HFFc6 (cell line): ENCODE results near the gene OTOGL. TPM values are rescaled to one million over a fixed set of nuclear protein-coding genes. Genes with fewer than 3 reads are reported as not detected.

Experiments
- DNase-seq: peaks from one replicate; pipeline ENCODE4 v3.0.0-alpha.2; 2018
- H3K27ac Mint-ChIP-seq: 2 replicates; pipeline ENCODE4 v1.8.0; 2020; ENCODE audit warnings: mild to moderate bottlenecking, mixed read lengths
- H3K27me3 Mint-ChIP-seq: 2 replicates; pipeline ENCODE4 v1.8.0; 2021; ENCODE audit warnings: mild to moderate bottlenecking, moderate library complexity, mixed read lengths; ENCODE audit not compliant: insufficient read depth
- H3K36me3 Mint-ChIP-seq: 2 replicates; pipeline ENCODE4 v1.8.0; 2021; ENCODE audit warnings: low read depth, mixed read lengths
- H3K4me1 Mint-ChIP-seq: 2 replicates; pipeline ENCODE4 v1.8.0; 2020; ENCODE audit warnings: low read depth, mixed read lengths
- H3K4me3 Mint-ChIP-seq: 2 replicates; pipeline ENCODE4 v1.8.0; 2020; ENCODE audit warnings: mild to moderate bottlenecking, moderate library complexity, mixed read lengths
- H3K9me3 Mint-ChIP-seq: 2 replicates; pipeline ENCODE4 v1.8.0; 2020; ENCODE audit warnings: mild to moderate bottlenecking, mixed read lengths
- CTCF ChIP-seq: fragments of 200-600 bp; sonication (generic); IDR thresholded peaks from 2 replicates; pipeline ENCODE4 v1.5.0; 2021; ENCODE audit warnings: antibody characterized with exemption, mild to moderate bottlenecking
- total RNA-seq, 6 experiments: library from RNA; stranded (reverse); fragmentation: NEBNext Ultra II Directional; extraction: Animal tissue kit (Norgen Biotek cat#: 25700); gene quantifications; 2 replicates in 1 of 6; 3 replicates in 5 of 6; pipeline ENCODE4 v1.2.3, GENCODE V29; 2021

The OTOGL gene
- total RNA-seq, 6 experiments from 2014 or later = 0.12 to 0.32 (median 0.20) TPM

DNA sequence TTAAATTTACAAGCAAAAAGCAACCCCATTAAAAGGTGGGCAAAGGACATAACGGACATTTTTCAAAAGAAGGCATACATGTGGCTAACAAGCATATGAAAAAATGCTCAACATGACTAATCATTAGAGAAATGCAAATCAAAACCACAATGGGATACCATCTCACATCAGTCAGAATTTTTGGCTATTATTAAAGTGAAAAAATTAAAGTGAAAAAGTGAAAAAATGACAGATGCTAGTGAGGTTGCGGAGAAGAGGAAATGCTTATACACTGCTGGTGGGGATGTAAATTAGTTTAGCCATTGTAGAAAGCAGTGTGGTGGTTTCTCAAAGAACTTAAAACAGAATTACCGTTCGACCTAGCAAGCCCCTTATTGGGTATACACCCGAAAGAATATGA lies 7.9 kb downstream of the OTOGL start:
- no peaks in the 10 kb centered on the region for H3K9me3 Mint-ChIP-seq
- no peak for TF ChIP-seq CTCF
- H3K4me3 Mint-ChIP-seq = no peak overlapping the region; the same call in 1 of the 2 replicates
- 0 out of 2 replicates have a peak, but pooled peaks cover 5% of the 10 kb centered on the region for H3K36me3 Mint-ChIP-seq
- H3K27me3 Mint-ChIP-seq = no peaks in the 10 kb centered on the region; the same call in none of the 2 replicates
- peaks cover 22% of the 10 kb centered on the region for H3K4me1 Mint-ChIP-seq
- H3K27ac Mint-ChIP-seq = peak overlapping the region; percentile 54; the same call in 1 of the 2 replicates
- DNase-seq = peak; percentile 56

DNA sequence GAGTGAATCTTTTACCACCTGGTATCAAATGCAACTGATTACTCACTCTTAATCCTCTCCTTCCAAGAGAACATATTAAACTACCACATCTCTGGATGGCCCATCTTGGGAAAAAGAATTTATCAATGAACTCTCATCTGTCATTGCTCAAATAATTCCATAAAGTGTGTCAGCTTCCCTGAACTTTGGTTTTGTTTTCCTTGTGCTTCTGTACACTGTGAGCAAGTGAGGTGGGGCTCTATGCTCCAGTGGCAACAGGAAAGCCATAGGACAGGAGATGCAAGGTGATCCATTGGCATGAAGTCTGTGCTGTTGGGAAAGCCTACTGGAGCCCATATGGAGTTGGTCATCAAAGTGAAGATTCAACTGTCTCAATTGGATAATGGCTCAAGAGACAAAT lies 17.4 kb downstream of the OTOGL start:
- Mint-ChIP-seq H3K9me3 (peaks cover 25% of the 10 kb centered on the region), H3K27ac (no peak overlapping the region), H3K4me3 (no peak overlapping the region), H3K27me3 (no peaks in the 10 kb centered on the region; the same call in 1 of the 2 replicates), H3K36me3 (peaks cover 26% of the 10 kb centered on the region), H3K4me1 (peaks cover 10% of the 10 kb centered on the region)
- DNase-seq = no peak
- no peak for TF ChIP-seq CTCF

DNA sequence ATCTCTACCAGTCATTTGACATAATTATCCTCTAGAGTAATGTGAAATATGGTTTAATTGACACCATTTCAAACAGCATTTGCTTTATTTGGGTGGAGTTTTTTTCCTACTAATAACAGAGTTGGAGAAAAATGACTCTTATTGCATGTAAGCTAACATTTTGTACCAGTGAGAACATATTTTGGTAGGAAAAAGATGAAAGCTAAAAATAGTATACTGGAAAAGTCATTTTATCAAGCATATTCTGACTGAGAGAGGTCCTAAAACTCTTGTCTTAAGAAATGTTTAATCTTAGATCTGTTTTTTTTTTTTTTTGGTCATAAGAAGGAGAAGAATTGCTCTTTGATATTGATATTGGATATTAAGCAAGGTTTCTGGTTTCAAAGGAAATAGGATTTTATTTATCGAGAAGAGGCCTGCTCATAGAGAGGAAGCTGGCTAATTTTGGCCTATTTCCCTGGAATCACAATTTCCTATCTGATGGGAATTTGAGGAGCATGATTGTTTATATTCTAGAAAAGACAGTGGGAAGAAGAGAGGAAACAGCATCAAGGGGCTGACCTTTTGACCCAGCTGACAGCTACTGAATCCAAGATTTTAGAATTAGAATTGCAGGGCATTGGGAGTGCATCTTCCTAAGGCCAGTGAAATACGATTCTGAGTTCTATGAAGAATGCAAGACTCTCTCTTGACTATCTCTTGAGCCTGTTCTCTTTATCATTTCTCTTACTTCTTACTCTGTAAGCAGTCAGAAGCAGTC lies 19.4 kb downstream of the OTOGL start:
- DNase-seq = no peak
- no peaks in the 10 kb centered on the region; the same call in 1 of the 2 replicates for H3K27me3 Mint-ChIP-seq
- peaks cover 15% of the 10 kb centered on the region for H3K9me3 Mint-ChIP-seq
- peaks cover 17% of the 10 kb centered on the region for H3K4me1 Mint-ChIP-seq
- TF ChIP-seq CTCF = no peak
- H3K4me3 Mint-ChIP-seq = no peak overlapping the region
- H3K27ac Mint-ChIP-seq = no peak overlapping the region
- peaks cover 16% of the 10 kb centered on the region for H3K36me3 Mint-ChIP-seq

DNA sequence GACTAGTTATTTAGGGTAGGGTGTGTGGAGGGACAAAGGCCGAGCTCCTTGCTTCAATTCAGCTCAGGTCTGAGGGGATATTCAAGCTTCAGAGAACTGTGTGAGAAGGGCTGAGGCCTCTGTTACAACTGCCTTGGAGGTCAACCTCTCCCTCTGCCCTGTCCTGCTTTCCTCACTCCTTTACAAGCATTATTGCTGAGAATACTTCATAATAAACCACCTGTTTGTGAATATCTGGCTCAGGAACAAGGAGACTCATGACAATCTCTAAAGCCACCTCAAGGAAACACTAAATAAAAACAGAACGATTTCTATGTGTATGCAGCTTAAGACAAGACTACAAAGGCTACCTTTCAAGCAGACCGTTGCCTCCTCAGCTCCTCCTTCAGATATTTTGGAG lies 21.7 kb downstream of the OTOGL start:
- H3K27ac Mint-ChIP-seq = no peak overlapping the region
- peaks cover 17% of the 10 kb centered on the region for H3K4me1 Mint-ChIP-seq
- H3K27me3 Mint-ChIP-seq = no peaks in the 10 kb centered on the region
- no peaks in the 10 kb centered on the region for H3K36me3 Mint-ChIP-seq
- DNase-seq = no peak
- no peaks in the 10 kb centered on the region for H3K9me3 Mint-ChIP-seq
- no peak overlapping the region for H3K4me3 Mint-ChIP-seq
- no peak for TF ChIP-seq CTCF

DNA sequence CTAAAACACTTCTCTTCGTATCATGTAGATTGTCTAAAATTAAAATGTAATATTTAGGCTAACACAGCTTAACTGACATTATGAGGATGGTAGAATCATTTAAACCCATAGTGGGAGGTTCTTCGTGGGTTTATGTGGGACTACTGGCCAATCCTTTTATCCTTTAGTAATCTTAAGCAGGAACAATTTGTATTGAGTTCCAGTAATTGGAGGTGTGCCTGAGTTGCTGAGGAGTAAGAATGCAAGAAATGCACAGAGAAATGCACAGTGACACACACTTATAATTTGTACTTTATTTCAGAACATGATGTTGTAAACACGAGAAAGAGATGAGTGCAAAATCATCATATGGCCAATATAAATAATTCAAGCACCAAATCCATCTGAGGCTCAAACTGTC lies 22.3 kb downstream of the OTOGL start:
- H3K4me1 Mint-ChIP-seq = peaks cover 17% of the 10 kb centered on the region
- no peak for DNase-seq
- H3K4me3 Mint-ChIP-seq = no peak overlapping the region
- H3K9me3 Mint-ChIP-seq = no peaks in the 10 kb centered on the region
- H3K27me3 Mint-ChIP-seq = no peaks in the 10 kb centered on the region
- H3K36me3 Mint-ChIP-seq = no peaks in the 10 kb centered on the region
- TF ChIP-seq CTCF = no peak
- H3K27ac Mint-ChIP-seq = no peak overlapping the region
